Thoracic aorta (tissue), 2 donors: Measurements from ENCODE around the gene CLSTN1. TPM values are rescaled to one million over a fixed set of nuclear protein-coding genes. Genes with fewer than 3 reads are reported as not detected.

Experiments used
- ATAC-seq: fragments of 150-250 bp; one replicate; pipeline ENCODE4 v1.8.0; 2017; ENCODE audit warnings: low read depth; ENCODE audit not compliant: insufficient number of reproducible peaks, low FRiP score
- DNase-seq: peaks from one replicate; pipeline ENCODE4 v3.0.0-alpha.2; 2020; ENCODE audit warnings: low spot score
- H3K27ac ChIP-seq, 2 donors: fragments of 200-600 bp; sonication (generic); 1 replicate in 1 of 2; 2 replicates in 1 of 2; pipeline ENCODE4 v1.5.1; 2016; ENCODE audit warnings: mild to moderate bottlenecking in 2 of 2, moderate library complexity in 2 of 2
- H3K27me3 ChIP-seq: fragments of 200-600 bp; sonication (generic); replicated peaks from 2 replicates; pipeline ENCODE4 v1.6.0; 2016; ENCODE audit warnings: mild to moderate bottlenecking; ENCODE audit not compliant: insufficient read depth
- H3K36me3 ChIP-seq: fragments of 200-600 bp; sonication (generic); one replicate; pipeline ENCODE4 v1.5.1; 2016
- H3K4me1 ChIP-seq, 2 donors: fragments of 200-600 bp; sonication (generic); 1 replicate in 1 of 2; 2 replicates in 1 of 2; pipeline versions ENCODE4 v1.5.1 to v1.6.0; 2016; ENCODE audit warnings: low read depth in 2 of 2, mild to moderate bottlenecking in 1 of 2; ENCODE audit not compliant: control insufficient read depth in 1 of 2
- H3K4me3 ChIP-seq: fragments of 200-600 bp; sonication (generic); 2 replicates; pipeline ENCODE4 v1.5.1; 2016; ENCODE audit warnings: mild to moderate bottlenecking
- H3K9me3 ChIP-seq: fragments of 200-600 bp; sonication (generic); 2 replicates; pipeline ENCODE4 v1.5.1; 2016
- CTCF ChIP-seq: fragments of 200-600 bp; sonication (generic); IDR thresholded peaks from one replicate; pipeline ENCODE4 v1.5.1; 2019; ENCODE audit warnings: antibody characterized with exemption
- total RNA-seq, 2 donors: library from RNA; depleted of rRNA; stranded (reverse); fragments of >200 nt; gene quantifications; one replicate each; pipeline versions ENCODE4 v1.1.0 to v1.2.3, GENCODE V29; 2016

The CLSTN1 gene
- total RNA-seq, 2 donors from 2014 or later, result 78.6 to 81.9 TPM

GRCh38 chr1:9826087-9826486, 2.3 kb upstream of the CLSTN1 start:
- DNase-seq, result no peak
- TF ChIP-seq CTCF, result no peak
- Histone ChIP-seq H3K4me1 (peaks cover 19 to 34% of the 10 kb centered on the region in 2 donors), H3K9me3 (no peaks in the 10 kb centered on the region), H3K27ac (peak overlapping the region; percentile 49 to 88), H3K4me3 (no peak overlapping the region), H3K36me3 (no peaks in the 10 kb centered on the region), H3K27me3 (no peaks in the 10 kb centered on the region)
- ATAC-seq, result no peak

GRCh38 chr1:9825093-9826074, 1.6 kb upstream of the CLSTN1 start:
- H3K4me3 ChIP-seq, result peak overlapping the region; percentile 90
- no peak for TF ChIP-seq CTCF

GRCh38 chr1:9824702-9825089, 931 bp upstream of the CLSTN1 start:
- Histone ChIP-seq H3K27ac (peak overlapping the region; percentile 88), H3K36me3 (no peaks in the 10 kb centered on the region), H3K4me1 (peaks cover 19 to 34% of the 10 kb centered on the region in 2 donors), H3K4me3 (peak overlapping the region; percentile 90), H3K9me3 (no peaks in the 10 kb centered on the region), H3K27me3 (no peaks in the 10 kb centered on the region)
- no peak for TF ChIP-seq CTCF
- ATAC-seq (no peak), DNase-seq (no peak)

More at GRCh38 chr1:9825093-9826074, 1.6 kb upstream of the CLSTN1 start:
- H3K27me3 ChIP-seq, result no peaks in the 10 kb centered on the region
- DNase-seq (no peak), ATAC-seq (no peak)
- no peaks in the 10 kb centered on the region for H3K9me3 ChIP-seq
- H3K36me3 ChIP-seq, result no peaks in the 10 kb centered on the region
- peak overlapping the region; percentile 88 for H3K27ac ChIP-seq
- peaks cover 19 to 34% of the 10 kb centered on the region in 2 donors for H3K4me1 ChIP-seq

GRCh38 chr1:9823693-9823942, 147 bp downstream of the CLSTN1 start:
- no peak for DNase-seq
- no peaks in the 10 kb centered on the region for H3K36me3 ChIP-seq
- ATAC-seq, result no peak
- H3K4me1 ChIP-seq, result peaks cover 19 to 34% of the 10 kb centered on the region in 2 donors
- peak overlapping the region; percentile 54 to 64 for H3K27ac ChIP-seq
- peak overlapping the region; percentile 90 for H3K4me3 ChIP-seq
- no peaks in the 10 kb centered on the region for H3K9me3 ChIP-seq
- no peak for TF ChIP-seq CTCF
- no peaks in the 10 kb centered on the region for H3K27me3 ChIP-seq

- ATAC-seq (no peak), DNase-seq (no peak)
- Histone ChIP-seq H3K27ac (peak overlapping the region; percentile 54 to 64), H3K4me1 (peaks cover 19 to 34% of the 10 kb centered on the region in 2 donors), H3K36me3 (no peaks in the 10 kb centered on the region), H3K9me3 (no peaks in the 10 kb centered on the region), H3K4me3 (peak overlapping the region; percentile 90), H3K27me3 (no peaks in the 10 kb centered on the region)
- no peak for TF ChIP-seq CTCF
Observed at GRCh38 chr1:9822897-9823692, 670 bp downstream of the CLSTN1 start.
